ENCODE results near the gene ZSWIM9.

Gene ZSWIM9

DNA sequence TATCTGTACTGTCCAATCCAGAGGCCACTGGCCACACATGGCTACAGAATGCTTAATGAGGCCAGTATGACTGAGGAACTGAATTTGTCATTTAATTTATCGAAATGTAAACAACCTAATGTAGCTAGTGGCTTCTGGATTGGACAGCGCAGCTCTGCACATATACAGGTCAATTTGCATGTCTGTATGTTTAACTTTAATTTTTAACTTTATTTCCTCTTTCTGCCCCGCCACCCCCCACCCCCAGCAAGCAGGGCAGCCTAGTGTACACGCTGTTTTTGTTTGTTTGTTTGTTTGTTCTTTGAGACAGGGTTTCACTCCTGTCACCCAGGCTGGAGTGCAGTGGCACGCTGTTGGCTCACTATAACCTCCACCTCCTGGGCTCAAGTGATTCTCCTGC, 15.5 kb downstream of the ZSWIM9 start:
- no peak for DNase-seq (ENCODE audit: low read depth)
- H3K4me3 ChIP-seq (replicated peaks; ENCODE audit: low read depth, low read length): no peak overlapping the region
- TF ChIP-seq, protein P1, sequence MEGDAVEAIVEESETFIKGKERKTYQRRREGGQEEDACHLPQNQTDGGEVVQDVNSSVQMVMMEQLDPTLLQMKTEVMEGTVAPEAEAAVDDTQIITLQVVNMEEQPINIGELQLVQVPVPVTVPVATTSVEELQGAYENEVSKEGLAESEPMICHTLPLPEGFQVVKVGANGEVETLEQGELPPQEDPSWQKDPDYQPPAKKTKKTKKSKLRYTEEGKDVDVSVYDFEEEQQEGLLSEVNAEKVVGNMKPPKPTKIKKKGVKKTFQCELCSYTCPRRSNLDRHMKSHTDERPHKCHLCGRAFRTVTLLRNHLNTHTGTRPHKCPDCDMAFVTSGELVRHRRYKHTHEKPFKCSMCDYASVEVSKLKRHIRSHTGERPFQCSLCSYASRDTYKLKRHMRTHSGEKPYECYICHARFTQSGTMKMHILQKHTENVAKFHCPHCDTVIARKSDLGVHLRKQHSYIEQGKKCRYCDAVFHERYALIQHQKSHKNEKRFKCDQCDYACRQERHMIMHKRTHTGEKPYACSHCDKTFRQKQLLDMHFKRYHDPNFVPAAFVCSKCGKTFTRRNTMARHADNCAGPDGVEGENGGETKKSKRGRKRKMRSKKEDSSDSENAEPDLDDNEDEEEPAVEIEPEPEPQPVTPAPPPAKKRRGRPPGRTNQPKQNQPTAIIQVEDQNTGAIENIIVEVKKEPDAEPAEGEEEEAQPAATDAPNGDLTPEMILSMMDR (IDR thresholded peaks at IDR 0.05; ENCODE audit: low read length, missing control alignments): no peak

- TF ChIP-seq, protein P1 (IDR thresholded peaks at IDR 0.05; ENCODE audit: low read length, missing control alignments): no peak
- no peak overlapping the region for H3K4me3 ChIP-seq (replicated peaks; ENCODE audit: low read depth, low read length)
- no peak for DNase-seq (ENCODE audit: low read depth)
Measured at GRCh38 chr19:48186541-48186991, 16.1 kb downstream of the ZSWIM9 start.

DNA sequence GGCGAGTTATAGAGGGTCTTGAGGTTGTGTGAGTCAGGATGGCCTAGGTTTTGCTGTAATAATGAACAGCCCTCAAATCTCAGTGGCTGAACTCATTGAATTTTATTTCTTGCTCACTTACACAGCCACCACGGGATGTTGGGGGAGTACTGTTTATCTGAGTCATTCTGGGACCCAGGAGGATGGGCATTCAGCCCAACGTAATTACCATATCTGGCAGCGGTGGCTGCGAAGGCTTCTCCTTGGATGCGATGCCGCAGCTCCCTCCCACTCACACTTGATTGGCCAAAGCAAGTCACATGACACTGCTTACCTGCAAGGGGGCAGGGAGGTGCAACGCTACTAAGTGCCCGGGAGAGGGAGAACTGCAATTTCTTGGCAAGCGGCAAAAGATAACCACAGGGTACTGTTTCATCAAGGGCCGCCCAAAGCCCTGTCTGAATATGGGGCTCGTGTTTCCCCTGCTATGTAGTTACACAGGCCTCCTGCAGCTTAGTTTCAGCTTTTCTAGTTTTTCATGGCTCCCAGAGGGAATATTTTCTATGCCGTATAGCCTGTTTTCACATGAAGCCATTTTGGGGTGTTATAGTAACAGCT, 19.9 kb downstream of the ZSWIM9 start:
- TF ChIP-seq, protein P1 (IDR thresholded peaks at IDR 0.05; ENCODE audit: low read length, missing control alignments): no peak
- H3K4me3 ChIP-seq (replicated peaks; ENCODE audit: low read depth, low read length): no peak overlapping the region
- peak; percentile 65 for DNase-seq (ENCODE audit: low read depth)

DNA sequence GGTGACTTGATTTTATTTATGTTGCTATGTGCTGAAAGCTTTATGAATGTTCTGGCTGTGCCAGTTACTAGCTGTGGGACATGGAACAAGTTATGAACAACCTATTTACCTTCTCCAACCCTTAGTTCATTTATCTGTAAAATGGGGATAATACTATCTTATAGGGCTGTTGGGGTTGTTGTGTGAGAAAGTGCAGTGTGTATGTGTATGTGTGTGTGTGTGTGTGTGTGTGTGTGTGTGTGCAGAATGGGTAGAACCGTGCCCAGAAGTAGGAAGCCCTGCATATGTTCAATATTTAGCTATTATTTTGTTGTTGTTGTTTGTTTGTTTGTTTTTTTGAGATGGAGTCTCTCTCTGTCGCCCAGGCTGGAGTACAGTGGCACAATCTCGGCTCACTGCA, 20.4 kb downstream of the ZSWIM9 start:
- no peak overlapping the region for H3K4me3 ChIP-seq (replicated peaks; ENCODE audit: low read depth, low read length)
- no peak for DNase-seq (ENCODE audit: low read depth)
- TF ChIP-seq, protein P1 (IDR thresholded peaks at IDR 0.05; ENCODE audit: low read length, missing control alignments): no peak

DNA sequence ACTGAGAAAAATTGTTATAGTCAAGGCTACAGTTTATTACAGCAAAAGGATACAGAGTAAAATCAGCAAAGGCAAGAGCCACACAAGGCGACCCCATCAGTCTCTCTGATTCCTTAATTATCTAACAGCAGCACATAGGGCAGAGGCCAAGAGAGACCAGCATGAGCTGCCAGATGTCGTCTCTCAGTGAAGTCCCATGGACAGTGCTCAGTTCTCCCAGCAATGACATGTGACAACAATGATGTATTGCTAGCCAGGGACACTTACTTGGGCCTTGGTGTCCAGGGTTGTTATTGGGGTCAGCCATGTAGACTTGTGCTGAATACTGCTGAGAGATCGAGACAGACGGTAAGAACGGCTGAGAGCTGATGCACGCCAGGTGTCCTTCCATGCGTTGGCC, 22.3 kb downstream of the ZSWIM9 start:
- DNase-seq (ENCODE audit: low read depth): no peak
- TF ChIP-seq, protein P1 (IDR thresholded peaks at IDR 0.05; ENCODE audit: low read length, missing control alignments): no peak
- H3K4me3 ChIP-seq (replicated peaks; ENCODE audit: low read depth, low read length): no peak overlapping the region

GRCh38 chr19:48194041-48194843, 23.8 kb downstream of the ZSWIM9 start:
- DNase-seq (ENCODE audit: low read depth): peak; percentile 28
- H3K4me3 ChIP-seq (replicated peaks; ENCODE audit: low read depth, low read length): no peak overlapping the region
- TF ChIP-seq, protein P1 (IDR thresholded peaks at IDR 0.05; ENCODE audit: low read length, missing control alignments): peak; percentile 53

Data from fibroblast of pulmonary artery (primary cell).